A204.1 (cell line): ENCODE measurements around the gene HDAC1.
"Not testable (repeated sequence)": the region's sequence is repeated elsewhere in the genome, so short reads cannot be mapped to it uniquely, and the experiment has no call there.

ENCODE experiments used
- FAIRE-seq: peaks from 2 replicates; lab custom pipeline; 2012; peaks lifted over from hg19 to GRCh38; lab: Jason Lieb, UNC

HDAC1 gene

GRCh38 chr1:32349211-32349708 is 57.4 kb downstream of the HDAC1 start:
- no peak for FAIRE-seq

- no peak for FAIRE-seq
These were observed 59.0 kb downstream of the HDAC1 start for GRCh38 chr1:32350785-32351398.

GRCh38 chr1:32351399-32352238 is 59.7 kb downstream of the HDAC1 start:
- FAIRE-seq: no peak

GRCh38 chr1:32352239-32352745 is 60.4 kb downstream of the HDAC1 start:
- FAIRE-seq: no peak

GRCh38 chr1:32352831-32353383 is 61.0 kb downstream of the HDAC1 start:
- no peak for FAIRE-seq

- no peak for FAIRE-seq
These were observed 61.5 kb downstream of the HDAC1 start for GRCh38 chr1:32353431-32353830.

- no peak for FAIRE-seq
These were observed 62.1 kb downstream of the HDAC1 start for GRCh38 chr1:32353886-32354570.

GRCh38 chr1:32355778-32356177 is 63.9 kb downstream of the HDAC1 start:
- not testable (repeated sequence) for FAIRE-seq

GRCh38 chr1:32356478-32356877 is 64.6 kb downstream of the HDAC1 start:
- no peak for FAIRE-seq

GRCh38 chr1:32357614-32358013 is 65.7 kb downstream of the HDAC1 start:
- no peak for FAIRE-seq

GRCh38 chr1:32358435-32358834 is 66.6 kb downstream of the HDAC1 start:
- no peak for FAIRE-seq

GRCh38 chr1:32361308-32361673 is 69.4 kb downstream of the HDAC1 start:
- no peak for FAIRE-seq

GRCh38 chr1:32361674-32362473 is 70.0 kb downstream of the HDAC1 start:
- no peak for FAIRE-seq

- no peak for FAIRE-seq
These were observed 70.8 kb downstream of the HDAC1 start, which contains the start of the genes FAM229A and TSSK3 for GRCh38 chr1:32362474-32363313. FAM229A (minus strand) TSS chr1:32362485; CDS start chr1:32362091, 394 bp downstream. TSSK3 (plus strand) TSS chr1:32362539; CDS start chr1:32362702, 163 bp downstream.

- no peak for FAIRE-seq
These were observed 71.8 kb downstream of the HDAC1 start for GRCh38 chr1:32363713-32364112.

- no peak for FAIRE-seq
These were observed 73.0 kb downstream of the HDAC1 start for GRCh38 chr1:32364836-32365235.

- no peak for FAIRE-seq
These were observed 73.6 kb downstream of the HDAC1 start for GRCh38 chr1:32365445-32365844.

- no peak for FAIRE-seq
These were observed 76.2 kb downstream of the HDAC1 start for GRCh38 chr1:32367912-32368635.

- FAIRE-seq: no peak
These were observed 80.4 kb downstream of the HDAC1 start for GRCh38 chr1:32372149-32372756.
